Activated T-cell treated with anti-CD3 and anti-CD28 coated beads, Interleukin-2, amount 50 U/mL, for 24 hours (primary cell): ENCODE results near the gene GCDH.
"Not testable (repeated sequence)": the region's sequence is repeated elsewhere in the genome, so short reads cannot be mapped to it uniquely, and the experiment has no call there.

Source experiments
- DNase-seq: peaks from one replicate; pipeline ENCODE4 v3.0.0-alpha.2; 2020
- H3K27ac Mint-ChIP-seq: 2 replicates; pipeline ENCODE4 v1.8.0; 2020; ENCODE audit warnings: mild to moderate bottlenecking, mixed read lengths
- H3K27me3 Mint-ChIP-seq: 2 replicates; pipeline ENCODE4 v1.8.0; 2020; ENCODE audit warnings: mixed read lengths
- H3K36me3 Mint-ChIP-seq: 2 replicates; pipeline ENCODE4 v1.8.0; 2020; ENCODE audit warnings: low read depth, mixed read lengths
- H3K4me1 Mint-ChIP-seq: 2 replicates; pipeline ENCODE4 v1.8.0; 2020; ENCODE audit warnings: low read depth, mixed read lengths
- H3K4me3 Mint-ChIP-seq: 2 replicates; pipeline ENCODE4 v1.8.0; 2020; ENCODE audit warnings: mild to moderate bottlenecking, moderate library complexity, mixed read lengths
- H3K9me3 Mint-ChIP-seq: 2 replicates; pipeline ENCODE4 v1.8.0; 2020; ENCODE audit warnings: mixed read lengths

Gene GCDH

GRCh38 chr19:12890787-12891552, at the start of gene GCDH:
TSS of gene GCDH (plus strand) at chr19:12891160. CDS start at chr19:12891305, 145 bp downstream.
- Mint-ChIP-seq H3K27ac (peak within 1 kb of the TSS; percentile 97), H3K27me3 (no peaks in the 10 kb centered on the region), H3K4me3 (peak within 1 kb of the TSS; percentile 99), H3K9me3 (no peaks in the 10 kb centered on the region), H3K4me1 (peaks cover 28% of the 10 kb centered on the region), H3K36me3 (peaks cover 41% of the 10 kb centered on the region)
- DNase-seq, result peak; percentile 94

GRCh38 chr19:12842511-12842910, 48.4 kb upstream of the GCDH start:
- DNase-seq, result no peak
- Mint-ChIP-seq H3K4me3 (no peak overlapping the region), H3K4me1 (peaks cover 32% of the 10 kb centered on the region)

GRCh38 chr19:12843328-12843727, 47.6 kb upstream of the GCDH start:
- H3K27me3 Mint-ChIP-seq, result peaks cover 82% of the 10 kb centered on the region
- no peak for DNase-seq
- H3K4me1 Mint-ChIP-seq, result peaks cover 33% of the 10 kb centered on the region
- H3K4me3 Mint-ChIP-seq, result no peak overlapping the region
- H3K36me3 Mint-ChIP-seq, result no peaks in the 10 kb centered on the region
- no peaks in the 10 kb centered on the region for H3K9me3 Mint-ChIP-seq
- H3K27ac Mint-ChIP-seq, result no peak overlapping the region

More at GRCh38 chr19:12842511-12842910, 48.4 kb upstream of the GCDH start:
- Mint-ChIP-seq H3K36me3 (no peaks in the 10 kb centered on the region), H3K27me3 (peaks cover 82% of the 10 kb centered on the region), H3K27ac (no peak overlapping the region), H3K9me3 (no peaks in the 10 kb centered on the region)

GRCh38 chr19:12843999-12844732, 46.8 kb upstream of the GCDH start:
- no peaks in the 10 kb centered on the region for H3K36me3 Mint-ChIP-seq
- no peak for DNase-seq
- H3K27me3 Mint-ChIP-seq, result peaks cover 81% of the 10 kb centered on the region
- no peaks in the 10 kb centered on the region for H3K9me3 Mint-ChIP-seq
- no peak overlapping the region for H3K27ac Mint-ChIP-seq
- peaks cover 27% of the 10 kb centered on the region for H3K4me1 Mint-ChIP-seq
- no peak overlapping the region for H3K4me3 Mint-ChIP-seq

GRCh38 chr19:12846613-12847012, 44.3 kb upstream of the GCDH start:
- not testable (repeated sequence) for H3K36me3 Mint-ChIP-seq, H3K4me3 Mint-ChIP-seq

GRCh38 chr19:12847159-12848139, 43.5 kb upstream of the GCDH start:
- Mint-ChIP-seq H3K9me3 (no peaks in the 10 kb centered on the region), H3K36me3 (no peaks in the 10 kb centered on the region), H3K27me3 (peaks cover 51% of the 10 kb centered on the region), H3K4me1 (peaks cover 7% of the 10 kb centered on the region), H3K4me3 (peak overlapping the region; percentile 50), H3K27ac (no peak overlapping the region)
- DNase-seq, result peak; percentile 94

More at GRCh38 chr19:12846613-12847012, 44.3 kb upstream of the GCDH start:
- peaks cover 57% of the 10 kb centered on the region for H3K27me3 Mint-ChIP-seq
- H3K4me1 Mint-ChIP-seq, H3K9me3 Mint-ChIP-seq, DNase-seq, H3K27ac Mint-ChIP-seq: not testable (repeated sequence)

GRCh38 chr19:12856653-12857052, 34.3 kb upstream of the GCDH start:
- no peaks in the 10 kb centered on the region for H3K36me3 Mint-ChIP-seq
- no peaks in the 10 kb centered on the region for H3K27me3 Mint-ChIP-seq
- no peaks in the 10 kb centered on the region for H3K4me1 Mint-ChIP-seq

GRCh38 chr19:12858041-12858928, 32.7 kb upstream of the GCDH start:
- Mint-ChIP-seq H3K4me3 (no peak overlapping the region), H3K9me3 (peaks cover 9% of the 10 kb centered on the region), H3K27ac (no peak overlapping the region), H3K4me1 (no peaks in the 10 kb centered on the region), H3K27me3 (peaks cover under 1% of the 10 kb centered on the region), H3K36me3 (no peaks in the 10 kb centered on the region)
- no peak for DNase-seq

More at GRCh38 chr19:12856653-12857052, 34.3 kb upstream of the GCDH start:
- no peak overlapping the region for H3K4me3 Mint-ChIP-seq
- no peak overlapping the region for H3K27ac Mint-ChIP-seq
- DNase-seq, result no peak
- H3K9me3 Mint-ChIP-seq, result peaks cover 9% of the 10 kb centered on the region

GRCh38 chr19:12859546-12859945, 31.4 kb upstream of the GCDH start:
- Mint-ChIP-seq H3K4me3 (no peak overlapping the region), H3K9me3 (peaks cover 9% of the 10 kb centered on the region), H3K4me1 (no peaks in the 10 kb centered on the region), H3K27me3 (peaks cover 4% of the 10 kb centered on the region), H3K36me3 (no peaks in the 10 kb centered on the region), H3K27ac (no peak overlapping the region)
- no peak for DNase-seq

GRCh38 chr19:12864143-12864542, 26.8 kb upstream of the GCDH start:
- Mint-ChIP-seq H3K27me3 (peaks cover 10% of the 10 kb centered on the region), H3K36me3 (no peaks in the 10 kb centered on the region), H3K4me1 (peaks cover 11% of the 10 kb centered on the region), H3K27ac (no peak overlapping the region), H3K4me3 (no peak overlapping the region), H3K9me3 (no peaks in the 10 kb centered on the region)
- no peak for DNase-seq

- DNase-seq, result no peak
- Mint-ChIP-seq H3K9me3 (no peaks in the 10 kb centered on the region), H3K4me3 (no peak overlapping the region), H3K27ac (no peak overlapping the region), H3K36me3 (no peaks in the 10 kb centered on the region), H3K27me3 (peaks cover 10% of the 10 kb centered on the region), H3K4me1 (peaks cover 11% of the 10 kb centered on the region)
These were observed 25.9 kb upstream of the GCDH start for GRCh38 chr19:12864721-12865715.

- no peak overlapping the region for H3K27ac Mint-ChIP-seq
- H3K27me3 Mint-ChIP-seq, result peaks cover 10% of the 10 kb centered on the region
- H3K4me3 Mint-ChIP-seq, result no peak overlapping the region
These were observed 25.1 kb upstream of the GCDH start for GRCh38 chr19:12865746-12866415.

More at GRCh38 chr19:12865746-12866415, 25.1 kb upstream of the GCDH start:
- Mint-ChIP-seq H3K36me3 (no peaks in the 10 kb centered on the region), H3K4me1 (peaks cover 11% of the 10 kb centered on the region), H3K9me3 (no peaks in the 10 kb centered on the region)
- no peak for DNase-seq
